Aortic smooth muscle cell (primary cell): ENCODE data around the gene MRPL47. TPM values are rescaled to one million over a fixed set of nuclear protein-coding genes. Genes with fewer than 3 reads are reported as not detected.

Experiments used
- total RNA-seq: library from RNA; depleted of rRNA; stranded (reverse); fragments of >200 nt; gene quantifications from 2 replicates; pipeline ENCODE4 v1.2.3, GENCODE V29; 2014

MRPL47 gene
- total RNA-seq: 35.1 and 37.3 TPM in 2 replicates

GRCh38 chr3:179604321-179605078 is at the start of gene MRPL47, which contains the start of gene NDUFB5:
MRPL47 (minus strand) TSS chr3:179604638; CDS start chr3:179604624, 14 bp downstream.
NDUFB5 (plus strand) TSS chr3:179604794; CDS start chr3:179604816, 22 bp downstream.

GRCh38 chr3:179652447-179653095 is 48.1 kb upstream of the MRPL47 start, which contains the start of gene USP13:
USP13 (plus strand) TSS chr3:179653040; CDS start chr3:179653226, 186 bp downstream.

GRCh38 chr3:179562591-179563270 is 41.7 kb downstream of the MRPL47 start, which contains the start of gene ACTL6A:
ACTL6A (plus strand) TSS chr3:179562926; CDS start chr3:179563093, 167 bp downstream.

Other genes starting within 250 kb of the MRPL47 start
- 57.2 and 71.6 TPM in 2 replicates for gene GNB4, start 153.2 kb downstream of the MRPL47 start, total RNA-seq
- 43.5 and 50.5 TPM in 2 replicates for gene ACTL6A, start 41.7 kb downstream of the MRPL47 start, total RNA-seq
- gene NDUFB5, start 156 bp upstream of the MRPL47 start, total RNA-seq: 127 and 170 TPM in 2 replicates
- 7.0 and 7.3 TPM in 2 replicates for gene USP13, start 48.4 kb upstream of the MRPL47 start, total RNA-seq